Ishikawa (cell line): ENCODE results near the gene TMC2.

Experiments
- CEBPB ChIP-seq: IDR thresholded peaks from 2 replicates; pipeline ENCODE4 v1.6.1; 2012
- CREB1 ChIP-seq: IDR thresholded peaks from 2 replicates; pipeline ENCODE4 v1.6.1; 2012; ENCODE audit warnings: low read depth
- EGR1 ChIP-seq: IDR thresholded peaks from 2 replicates; pipeline ENCODE4 v1.6.1; 2012
- EP300 ChIP-seq: IDR thresholded peaks from 2 replicates; pipeline ENCODE4 v1.6.1; 2012; ENCODE audit warnings: borderline replicate concordance
- FOXM1 ChIP-seq: IDR thresholded peaks from 2 replicates; pipeline ENCODE4 v1.6.1; 2012; ENCODE audit warnings: low read depth, borderline replicate concordance
- MAX ChIP-seq: IDR thresholded peaks from 2 replicates; pipeline ENCODE4 v1.6.1; 2012
- NFIC ChIP-seq: IDR thresholded peaks from 2 replicates; pipeline ENCODE4 v1.6.1; 2012
- RAD21 ChIP-seq: IDR thresholded peaks from 2 replicates; pipeline ENCODE4 v1.6.1; 2012; ENCODE audit warnings: low read depth
- REST ChIP-seq: IDR thresholded peaks from 2 replicates; pipeline ENCODE4 v1.6.1; 2012; ENCODE audit warnings: low read depth, mild to moderate bottlenecking
- TAF1 ChIP-seq: IDR thresholded peaks from 2 replicates; pipeline ENCODE4 v1.6.1; 2012; ENCODE audit warnings: low read depth, mild to moderate bottlenecking
- USF1 ChIP-seq: IDR thresholded peaks from 2 replicates; pipeline ENCODE4 v1.6.1; 2012
- YY1 ChIP-seq: IDR thresholded peaks from 2 replicates; pipeline ENCODE4 v1.6.1; 2012; ENCODE audit warnings: low read depth

- no peak for TF ChIP-seq CEBPB
- no peak for TF ChIP-seq EGR1
- TF ChIP-seq EP300 = no peak
- TF ChIP-seq TAF1 = no peak
- no peak for TF ChIP-seq YY1
- TF ChIP-seq CREB1 = no peak
- TF ChIP-seq MAX = no peak
- TF ChIP-seq RAD21 = no peak
- TF ChIP-seq USF1 = no peak
- TF ChIP-seq FOXM1 = no peak
- no peak for TF ChIP-seq REST
- TF ChIP-seq NFIC = no peak
These were observed 15.8 kb upstream of the TMC2 start for GRCh38 chr20:2520617-2521016.
